Neural progenitor cell (in vitro differentiated cells): ENCODE measurements around the gene FAT1. TPM values are rescaled to one million over a fixed set of nuclear protein-coding genes. Genes with fewer than 3 reads are reported as not detected.

Experiments used
- DNase-seq: peaks from one replicate; pipeline ENCODE4 v3.0.0-alpha.2; 2016; ENCODE audit warnings: low spot score
- H2AFZ ChIP-seq: fragments of 200-600 bp; sonication (generic); replicated peaks from 2 replicates; pipeline ENCODE4 v1.6.1; 2016; ENCODE audit warnings: antibody characterized with exemption
- H3F3A ChIP-seq: fragments of 200-600 bp; sonication (generic); 2 replicates; pipeline ENCODE4 v1.6.1; 2016; ENCODE audit warnings: antibody characterized with exemption, low read depth
- H3K27ac ChIP-seq: fragments of 200-600 bp; sonication (generic); 2 replicates; pipeline ENCODE4 v1.5.1; 2016; ENCODE audit warnings: mild to moderate bottlenecking
- H3K27me3 ChIP-seq: fragments of 200-600 bp; sonication (generic); 2 replicates; pipeline ENCODE4 v1.6.1; 2016; ENCODE audit warnings: mild to moderate bottlenecking, moderate library complexity
- H3K36me3 ChIP-seq: fragments of 200-600 bp; sonication (generic); 2 replicates; pipeline ENCODE4 v1.5.1; 2016
- H3K4me1 ChIP-seq: fragments of 200-600 bp; sonication (generic); 2 replicates; pipeline ENCODE4 v1.6.1; 2016; ENCODE audit warnings: mixed run types
- H3K4me2 ChIP-seq: fragments of 200-600 bp; sonication (generic); 2 replicates; pipeline ENCODE4 v1.6.1; 2016
- H3K4me3 ChIP-seq: fragments of 200-600 bp; sonication (generic); 2 replicates; pipeline ENCODE4 v1.5.1; 2016
- H3K79me2 ChIP-seq: fragments of 200-600 bp; sonication (generic); 2 replicates; pipeline ENCODE4 v1.6.1; 2016; ENCODE audit warnings: low read depth
- H3K9ac ChIP-seq: fragments of 200-600 bp; sonication (generic); 2 replicates; pipeline ENCODE4 v1.6.1; 2016
- H3K9me3 ChIP-seq: fragments of 200-600 bp; sonication (generic); 2 replicates; pipeline ENCODE4 v1.5.1; 2016; ENCODE audit warnings: low read depth
- H4K20me1 ChIP-seq: fragments of 200-600 bp; sonication (generic); 2 replicates; pipeline ENCODE4 v1.6.1; 2016; ENCODE audit warnings: low read depth
- H3K27ac Mint-ChIP-seq: 3 replicates; pipeline ENCODE4 v1.8.0; 2021; ENCODE audit warnings: mixed read lengths
- H3K27me3 Mint-ChIP-seq: 2 replicates; pipeline ENCODE4 v1.8.0; 2022; ENCODE audit warnings: low read depth, mild to moderate bottlenecking, inconsistent platforms, moderate library complexity, mixed read lengths; ENCODE audit not compliant: insufficient read depth
- H3K36me3 Mint-ChIP-seq: 3 replicates; pipeline ENCODE4 v1.8.0; 2021; ENCODE audit warnings: mixed read lengths
- H3K4me1 Mint-ChIP-seq: 3 replicates; pipeline ENCODE4 v1.8.0; 2021; ENCODE audit warnings: mixed read lengths
- H3K4me3 Mint-ChIP-seq: 3 replicates; pipeline ENCODE4 v1.8.0; 2021; ENCODE audit warnings: mild to moderate bottlenecking, moderate library complexity, mixed read lengths
- H3K9me3 Mint-ChIP-seq: 3 replicates; pipeline ENCODE4 v1.8.0; 2020; ENCODE audit warnings: mixed read lengths
- CTCF ChIP-seq: fragments of 200-600 bp; sonication (generic); IDR thresholded peaks from 2 replicates; pipeline ENCODE4 v1.5.1; 2017; ENCODE audit warnings: antibody characterized with exemption, mild to moderate bottlenecking
- EZH2 ChIP-seq: fragments of 200-600 bp; sonication (generic); IDR thresholded peaks from 2 replicates; pipeline ENCODE4 v1.6.1; 2017; ENCODE audit warnings: antibody characterized with exemption, mild to moderate bottlenecking, moderate library complexity
- EZH2phosphoT487 ChIP-seq: fragments of 200-600 bp; sonication (generic); IDR thresholded peaks from 2 replicates; pipeline ENCODE4 v1.6.1; 2017; ENCODE audit warnings: antibody characterized with exemption
- total RNA-seq: library from RNA; depleted of rRNA; stranded (reverse); fragments of >200 nt; gene quantifications from 2 replicates; pipeline ENCODE4 v1.2.3, GENCODE V29; 2015; ENCODE audit warnings: low replicate concordance

The FAT1 gene
- total RNA-seq, 1 donor from 2014 or later, result 517 TPM

GRCh38 chr4:186658657-186659056 is 65.0 kb downstream of the FAT1 start:
- peaks cover 3% of the 10 kb centered on the region for H3K36me3 ChIP-seq
- Mint-ChIP-seq H3K9me3 (no peaks in the 10 kb centered on the region), H3K27me3 (peaks cover 6% of the 10 kb centered on the region), H3K4me1 (peaks cover 24% of the 10 kb centered on the region), H3K27ac (peak overlapping the region; percentile 2), H3K36me3 (peaks cover 56% of the 10 kb centered on the region), H3K4me3 (no peak overlapping the region)
- no peaks in the 10 kb centered on the region for H3K27me3 ChIP-seq
- H3K4me3 ChIP-seq, result no peak overlapping the region
- H3K9me3 ChIP-seq, result no peaks in the 10 kb centered on the region
- H4K20me1 ChIP-seq, result peaks cover 84% of the 10 kb centered on the region
- TF ChIP-seq EZH2phosphoT487 (no peak), EZH2 (no peak), CTCF (no peak)
- DNase-seq, result no peak
- no peak overlapping the region for H3K4me2 ChIP-seq
- peaks cover 5% of the 10 kb centered on the region for H3F3A ChIP-seq
- H2AFZ ChIP-seq, result no peak overlapping the region
- peaks cover 100% of the 10 kb centered on the region for H3K79me2 ChIP-seq
- H3K4me1 ChIP-seq, result peaks cover 6% of the 10 kb centered on the region
- H3K9ac ChIP-seq, result no peak overlapping the region
- H3K27ac ChIP-seq, result no peak overlapping the region

GRCh38 chr4:186657764-186658163 is 65.9 kb downstream of the FAT1 start:
- Histone ChIP-seq H3K27me3 (no peaks in the 10 kb centered on the region), H4K20me1 (peaks cover 84% of the 10 kb centered on the region), H3K27ac (no peak overlapping the region), H3K9me3 (no peaks in the 10 kb centered on the region), H3K79me2 (peaks cover 100% of the 10 kb centered on the region), H3K9ac (no peak overlapping the region), H3K4me2 (no peak overlapping the region), H3K36me3 (peaks cover 3% of the 10 kb centered on the region), H2AFZ (no peak overlapping the region), H3K4me1 (peaks cover 12% of the 10 kb centered on the region), H3F3A (peaks cover 5% of the 10 kb centered on the region), H3K4me3 (no peak overlapping the region)
- H3K36me3 Mint-ChIP-seq, result peaks cover 48% of the 10 kb centered on the region
- TF ChIP-seq EZH2phosphoT487 (no peak), EZH2 (no peak)
- no peak overlapping the region for H3K4me3 Mint-ChIP-seq
- DNase-seq, result peak; percentile 42
- peak overlapping the region; percentile 30 for H3K27ac Mint-ChIP-seq
- H3K27me3 Mint-ChIP-seq, result peaks cover 6% of the 10 kb centered on the region
- peaks cover 25% of the 10 kb centered on the region for H3K4me1 Mint-ChIP-seq
- no peaks in the 10 kb centered on the region for H3K9me3 Mint-ChIP-seq

DNA sequence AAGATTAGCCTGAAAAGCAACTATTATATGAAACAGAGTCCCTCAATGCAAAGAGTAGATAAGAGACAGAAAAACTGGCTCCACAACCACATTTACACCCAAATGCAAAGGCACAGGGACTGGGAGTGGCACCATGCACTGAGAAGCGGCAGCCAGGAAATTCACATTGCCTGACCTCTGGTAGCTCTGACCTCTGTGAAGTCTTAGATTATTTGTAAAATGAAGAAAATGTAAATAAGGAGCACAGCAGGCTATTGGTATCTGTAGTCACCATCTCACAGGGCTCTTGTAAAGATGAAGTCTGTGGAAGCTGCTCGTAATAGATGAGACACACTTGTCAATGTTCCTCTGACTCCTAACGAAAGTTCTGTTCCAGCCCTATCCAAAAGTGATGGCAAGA is 69.7 kb downstream of the FAT1 start:
- Histone ChIP-seq H3K4me2 (no peak overlapping the region), H3K79me2 (peaks cover 100% of the 10 kb centered on the region), H3F3A (peaks cover 13% of the 10 kb centered on the region), H2AFZ (no peak overlapping the region), H3K9ac (no peak overlapping the region), H3K27me3 (no peaks in the 10 kb centered on the region), H4K20me1 (peaks cover 66% of the 10 kb centered on the region), H3K27ac (peak overlapping the region; percentile 87), H3K4me3 (no peak overlapping the region), H3K9me3 (no peaks in the 10 kb centered on the region), H3K4me1 (peaks cover 40% of the 10 kb centered on the region), H3K36me3 (no peaks in the 10 kb centered on the region)
- Mint-ChIP-seq H3K27me3 (no peaks in the 10 kb centered on the region), H3K36me3 (peaks cover 39% of the 10 kb centered on the region), H3K4me3 (no peak overlapping the region), H3K9me3 (peaks cover 2% of the 10 kb centered on the region), H3K27ac (peak overlapping the region; percentile 23), H3K4me1 (peaks cover 39% of the 10 kb centered on the region)
- no peak for DNase-seq
- TF ChIP-seq CTCF, result no peak
- no peak for TF ChIP-seq EZH2phosphoT487
- TF ChIP-seq EZH2, result no peak

DNA sequence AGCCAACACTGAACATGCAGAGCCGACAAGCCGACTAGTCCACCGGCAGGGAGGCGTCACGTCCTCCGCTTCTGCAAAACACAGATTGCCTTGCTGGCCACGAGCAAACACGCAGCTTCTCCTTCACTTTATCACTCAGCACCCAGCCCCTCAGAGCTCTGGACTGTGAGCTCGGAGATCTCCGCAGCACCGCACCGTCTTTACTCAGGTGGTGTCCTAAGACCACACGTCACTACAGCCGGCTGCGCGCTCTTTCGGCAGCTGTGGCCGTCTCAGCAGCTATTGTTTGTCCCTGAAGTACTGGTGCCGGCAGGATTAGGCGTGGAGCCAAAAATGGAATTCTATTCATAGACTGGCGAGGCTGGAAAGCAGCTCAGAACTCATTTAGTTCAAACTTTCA is 72.0 kb downstream of the FAT1 start:
- H3K27ac ChIP-seq, result peak overlapping the region; percentile 87
- peak overlapping the region; percentile 16 for H3K4me3 Mint-ChIP-seq
- peak overlapping the region; percentile 71 for H3K27ac Mint-ChIP-seq

More for the DNA sequence above, 72.0 kb downstream of the FAT1 start:
- Histone ChIP-seq H3K9ac (peak overlapping the region; percentile 37), H4K20me1 (peaks cover 45% of the 10 kb centered on the region), H2AFZ (no peak overlapping the region), H3F3A (peaks cover 13% of the 10 kb centered on the region), H3K36me3 (no peaks in the 10 kb centered on the region), H3K79me2 (peaks cover 99% of the 10 kb centered on the region), H3K4me1 (peaks cover 34% of the 10 kb centered on the region), H3K4me3 (peak overlapping the region; percentile 26), H3K9me3 (no peaks in the 10 kb centered on the region), H3K27me3 (no peaks in the 10 kb centered on the region), H3K4me2 (peak overlapping the region; percentile 73)
- no peak for TF ChIP-seq EZH2phosphoT487
- no peak for TF ChIP-seq CTCF
- TF ChIP-seq EZH2, result no peak
- Mint-ChIP-seq H3K27me3 (no peaks in the 10 kb centered on the region), H3K9me3 (peaks cover 2% of the 10 kb centered on the region), H3K4me1 (peaks cover 25% of the 10 kb centered on the region), H3K36me3 (peaks cover 45% of the 10 kb centered on the region)
- peak; percentile 82 for DNase-seq
